Suprapubic skin (tissue), 4 donors: ENCODE data around the gene COL25A1. TPM values are rescaled to one million over a fixed set of nuclear protein-coding genes. Genes with fewer than 3 reads are reported as not detected.
"Not testable (repeated sequence)": the region's sequence is repeated elsewhere in the genome, so short reads cannot be mapped to it uniquely, and the experiment has no call there.

ENCODE experiments used
- DNase-seq, 2 donors: peaks; one replicate each; pipeline ENCODE4 v3.0.0-alpha.2; 2019; ENCODE audit warnings: low spot score in 2 of 2
- H3K27ac ChIP-seq: fragments of 200-600 bp; sonication (generic); one replicate; pipeline ENCODE4 v1.5.1; 2019
- H3K27me3 ChIP-seq: fragments of 200-600 bp; sonication (generic); one replicate; pipeline ENCODE4 v1.5.1; 2019
- H3K36me3 ChIP-seq: fragments of 200-600 bp; sonication (generic); one replicate; pipeline ENCODE4 v1.5.1; 2019
- H3K4me1 ChIP-seq: fragments of 200-600 bp; sonication (generic); one replicate; pipeline ENCODE4 v1.5.1; 2019
- H3K4me3 ChIP-seq: fragments of 200-600 bp; sonication (generic); one replicate; pipeline ENCODE4 v1.5.1; 2019; ENCODE audit warnings: mild to moderate bottlenecking
- H3K9me3 ChIP-seq: fragments of 200-600 bp; sonication (generic); one replicate; pipeline ENCODE4 v1.5.1; 2019
- CTCF ChIP-seq, 2 donors: fragments of 200-600 bp in 1 of 2; fragments of 450-650 bp in 1 of 2; sonication (generic) in 1 of 2; IDR thresholded peaks; one replicate each; pipeline ENCODE4 v1.5.1; 2016 to 2019; ENCODE audit warnings: antibody characterized with exemption in 2 of 2, mild to moderate bottlenecking in 1 of 2, moderate library complexity in 1 of 2
- EP300 ChIP-seq: sonication (generic); formaldehyde crosslinking; IDR thresholded peaks from one replicate; pipeline ENCODE4 v1.6.1; 2017; ENCODE audit warnings: antibody characterized with exemption
- POLR2A ChIP-seq, 2 donors: fragments of 450-650 bp; IDR thresholded peaks; one replicate each; pipeline ENCODE4 v1.6.1; 2017; ENCODE audit warnings: antibody characterized with exemption in 2 of 2, mild to moderate bottlenecking in 2 of 2, moderate library complexity in 2 of 2
- POLR2AphosphoS5 ChIP-seq, 3 donors: sonication (generic); formaldehyde crosslinking; IDR thresholded peaks; one replicate each; pipeline ENCODE4 v1.6.1; 2017; ENCODE audit warnings: antibody characterized with exemption in 3 of 3
- WGBS: methylation state at CpG from one replicate; pipeline ENCODE4 v1.1.5; 2018; 5-methylcytosine and 5-hydroxymethylcytosine counted together
- total RNA-seq, 4 donors: library from RNA; depleted of rRNA; stranded (reverse); fragments of >200 nt; gene quantifications; one replicate each; pipeline ENCODE4 v1.1.0, GENCODE V29; 2016

The COL25A1 gene
- total RNA-seq, 4 donors from 2014 or later = 0.30 to 1.4 (median 1.0) TPM

- WGBS = 96% methylated on average over 3 of the region's 3 CpGs
- Histone ChIP-seq H3K4me1 (peaks cover 22% of the 10 kb centered on the region), H3K27me3 (no peaks in the 10 kb centered on the region), H3K36me3 (no peaks in the 10 kb centered on the region), H3K4me3 (no peak overlapping the region), H3K9me3 (no peaks in the 10 kb centered on the region), H3K27ac (no peak overlapping the region)
- TF ChIP-seq EP300 (no peak), POLR2AphosphoS5 (IDR thresholded peaks at IDR 0.05) (no peak), POLR2A (IDR thresholded peaks at IDR 0.05) (no peak), CTCF (IDR thresholded peaks at IDR 0.05) (no peak)
- DNase-seq = no peak
These were observed 226.8 kb downstream of the COL25A1 start for GRCh38 chr4:109075621-109076020.

- no peaks in the 10 kb centered on the region for H3K36me3 ChIP-seq
- H3K4me1 ChIP-seq = peaks cover 8% of the 10 kb centered on the region
- WGBS = 65% methylated on average over 2 of the region's 2 CpGs
- peak in 2 of 3 donors; percentile 62 to 72 for TF ChIP-seq POLR2AphosphoS5 (IDR thresholded peaks at IDR 0.05)
- no peak for TF ChIP-seq CTCF (IDR thresholded peaks at IDR 0.05)
- no peaks in the 10 kb centered on the region for H3K9me3 ChIP-seq
- no peak for DNase-seq
- H3K27me3 ChIP-seq = no peaks in the 10 kb centered on the region
- H3K4me3 ChIP-seq = no peak overlapping the region
- no peak overlapping the region for H3K27ac ChIP-seq
These were observed 229.9 kb downstream of the COL25A1 start for GRCh38 chr4:109072595-109072994.

DNA sequence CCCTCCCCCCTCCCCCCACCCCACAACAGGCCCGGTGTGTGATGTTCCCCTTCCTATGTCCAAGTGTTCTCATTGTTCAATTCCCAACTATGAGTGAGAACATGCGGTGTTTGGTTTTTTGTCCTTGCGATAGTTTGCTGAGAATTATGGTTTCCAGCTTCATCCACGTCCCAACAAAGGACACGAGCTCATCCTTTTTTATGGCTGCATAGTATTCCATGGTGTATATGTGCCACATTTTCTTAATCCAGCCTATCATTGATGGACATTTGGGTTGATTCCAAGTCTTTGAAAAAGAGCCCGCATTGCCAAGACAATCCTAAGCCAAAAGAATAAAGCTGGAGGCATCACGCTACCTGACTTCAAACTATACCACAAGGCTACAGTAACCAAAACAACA lies 231.8 kb downstream of the COL25A1 start:
- WGBS = 84% methylated on average over 7 of the region's 7 CpGs
- not testable (repeated sequence) for DNase-seq, H3K36me3 ChIP-seq

GRCh38 chr4:109067508-109068235 lies 234.8 kb downstream of the COL25A1 start:
- DNase-seq = peak in 1 of 2 donors; percentile 78
- 67% methylated on average over 4 of the region's 4 CpGs for WGBS
- Histone ChIP-seq H3K36me3 (no peaks in the 10 kb centered on the region), H3K4me3 (no peak overlapping the region), H3K4me1 (peaks cover under 1% of the 10 kb centered on the region), H3K9me3 (no peaks in the 10 kb centered on the region), H3K27ac (no peak overlapping the region), H3K27me3 (no peaks in the 10 kb centered on the region)
- TF ChIP-seq POLR2AphosphoS5 (IDR thresholded peaks at IDR 0.05) = peak in 1 of 3 donors; percentile 13
- TF ChIP-seq EP300 = no peak
- TF ChIP-seq POLR2A (IDR thresholded peaks at IDR 0.05) = no peak
- no peak for TF ChIP-seq CTCF (IDR thresholded peaks at IDR 0.05)

More for the DNA sequence above, 231.8 kb downstream of the COL25A1 start:
- H3K4me1 ChIP-seq, H3K27me3 ChIP-seq, H3K4me3 ChIP-seq, H3K9me3 ChIP-seq, H3K27ac ChIP-seq: not testable (repeated sequence)

DNA sequence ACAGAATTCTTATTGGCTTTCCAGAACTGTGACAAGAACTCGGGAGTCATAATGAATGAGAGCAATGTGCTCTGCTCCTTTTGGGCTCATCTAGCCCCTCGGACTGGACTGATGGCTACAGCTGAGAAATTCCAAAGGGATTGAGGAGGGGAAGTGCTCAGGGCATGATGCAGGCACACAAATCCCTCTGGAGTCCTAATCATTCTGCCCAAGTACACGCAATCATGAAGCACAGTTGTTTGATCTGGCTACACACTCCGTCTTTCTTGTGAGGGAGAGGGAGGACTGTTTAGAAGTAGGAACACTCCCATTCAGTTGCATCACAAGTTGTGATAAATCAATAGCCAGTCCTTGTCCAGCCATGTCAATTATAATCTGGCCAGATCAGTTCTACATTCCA lies 237.5 kb downstream of the COL25A1 start:
- Histone ChIP-seq H3K9me3 (no peaks in the 10 kb centered on the region), H3K4me3 (no peak overlapping the region), H3K36me3 (no peaks in the 10 kb centered on the region), H3K27ac (no peak overlapping the region), H3K4me1 (no peaks in the 10 kb centered on the region), H3K27me3 (no peaks in the 10 kb centered on the region)
- no peak for TF ChIP-seq POLR2AphosphoS5 (IDR thresholded peaks at IDR 0.05)
- TF ChIP-seq EP300 = no peak
- no peak for TF ChIP-seq POLR2A (IDR thresholded peaks at IDR 0.05)
- TF ChIP-seq CTCF (IDR thresholded peaks at IDR 0.05) = no peak
- WGBS = 86% methylated on average over 4 of the region's 4 CpGs
- DNase-seq = no peak

DNA sequence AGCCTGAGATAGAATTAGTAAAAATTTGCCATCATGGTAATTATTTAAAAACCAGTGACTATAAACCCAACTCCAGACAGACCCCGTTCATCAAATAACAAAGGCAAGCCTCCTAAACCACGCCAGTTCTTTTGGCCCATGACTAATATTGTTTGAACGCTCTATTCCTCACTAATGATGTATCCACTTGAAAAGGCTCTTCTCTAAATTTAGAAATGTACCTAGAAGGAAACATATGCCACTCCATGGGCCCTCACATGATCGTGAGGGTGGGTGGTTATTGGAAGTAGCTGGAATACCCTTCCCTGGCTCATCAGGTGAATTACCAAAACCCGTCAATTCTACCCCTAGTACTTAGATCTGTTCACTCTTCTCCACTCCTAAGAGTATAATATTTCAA lies 249.2 kb downstream of the COL25A1 start:
- 83% methylated on average over 5 of the region's 5 CpGs for WGBS
- H3K27me3 ChIP-seq = no peaks in the 10 kb centered on the region
- no peaks in the 10 kb centered on the region for H3K9me3 ChIP-seq
- H3K4me1 ChIP-seq = no peaks in the 10 kb centered on the region
- no peaks in the 10 kb centered on the region for H3K36me3 ChIP-seq
- H3K4me3 ChIP-seq = no peak overlapping the region
- TF ChIP-seq EP300 = no peak
- TF ChIP-seq POLR2AphosphoS5 (IDR thresholded peaks at IDR 0.05) = no peak
- TF ChIP-seq CTCF (IDR thresholded peaks at IDR 0.05) = no peak
- no peak for TF ChIP-seq POLR2A (IDR thresholded peaks at IDR 0.05)
- no peak overlapping the region for H3K27ac ChIP-seq
- no peak for DNase-seq
